Left lung (tissue), 10 donors: ENCODE data around the gene HEG1. TPM values are rescaled to one million over a fixed set of nuclear protein-coding genes. Genes with fewer than 3 reads are reported as not detected.

Experiments used
- ATAC-seq: fragments of 200-7000 bp; cut with Tn5 transposase; one replicate; pipeline ENCODE4 v1.9.1; 2020; ENCODE audit warnings: moderate library complexity
- DNase-seq, 4 donors: peaks; one replicate each; pipeline ENCODE4 v3.0.0-alpha.2; 2013 to 2020
- H3K27ac ChIP-seq, 2 donors: fragments of 200-600 bp; sonication (generic) in 1 of 2; one replicate each; pipeline versions ENCODE4 v1.5.0 to v1.8.0; 2020 to 2021
- H3K27me3 ChIP-seq, 2 donors: fragments of 200-600 bp; sonication (generic) in 1 of 2; one replicate each; pipeline versions ENCODE4 v1.5.0 to v1.8.0; 2020 to 2021
- H3K36me3 ChIP-seq, 2 donors: fragments of 200-600 bp; sonication (generic) in 1 of 2; one replicate each; pipeline versions ENCODE4 v1.5.0 to v1.8.0; 2020 to 2021
- H3K4me1 ChIP-seq, 2 donors: fragments of 200-600 bp; one replicate each; pipeline ENCODE4 v1.8.0; 2021
- H3K4me3 ChIP-seq, 2 donors: fragments of 200-600 bp; sonication (generic) in 1 of 2; one replicate each; pipeline versions ENCODE4 v1.5.0 to v1.8.0; 2020 to 2021; ENCODE audit warnings: mild to moderate bottlenecking in 1 of 2
- H3K9me3 ChIP-seq, 2 donors: fragments of 200-600 bp; sonication (generic) in 1 of 2; one replicate each; pipeline versions ENCODE4 v1.5.0 to v1.8.0; 2020 to 2021
- CTCF ChIP-seq, 2 donors: fragments of 200-600 bp; sonication (generic) in 1 of 2; IDR thresholded peaks; one replicate each; pipeline versions ENCODE4 v1.5.0 to v1.8.0; 2021; ENCODE audit warnings: antibody characterized with exemption in 2 of 2
- intact Hi-C, 2 donors: fragments of 100-400 bp; cut with DNase I; formaldehyde crosslinking; loops; one replicate each; pipeline versions ENCODE4 v1.11.2 to v1.14.2; 2022
- polyA plus RNA-seq, 6 donors: library from polyadenylated mRNA; unstranded; fragments of 120-200 nt; gene quantifications; one replicate each; pipeline ENCODE4 v1.2.1, GENCODE V29; 2013; ENCODE audit not compliant: insufficient read length in 6 of 6
- total RNA-seq, 2 donors: library from RNA; stranded (reverse); fragmentation: NEBNext Ultra II Directional; extraction: Animal tissue kit (Norgen Biotek cat#: 25700); gene quantifications; one replicate each; pipeline ENCODE4 v1.2.1, GENCODE V29; 2021
- donor health status: DM: no; HTN: yes; CAD: no.
- donor health status: DM: no; HTN: no; CAD: no.

The HEG1 gene
- total and polyA plus RNA-seq, 8 donors = 43.8 to 132 (median 58.2) TPM

GRCh38 chr3:124939661-124940060 lies 116.1 kb downstream of the HEG1 start:
- no peak for TF ChIP-seq CTCF (IDR thresholded peaks at IDR 0.05)
- H3K27ac ChIP-seq = no peak overlapping the region
- DNase-seq (no peak), ATAC-seq (no peak)
- no peaks in the 10 kb centered on the region for H3K36me3 ChIP-seq
- H3K4me3 ChIP-seq = no peak overlapping the region
- intact Hi-C loops = loop anchor here in 1 of 2 donors (10.0 kb wide), 1 partner anchor 225 kb away; no protein-coding TSS in a partner anchor
- no peaks in the 10 kb centered on the region for H3K27me3 ChIP-seq
- H3K4me1 ChIP-seq = no peaks in the 10 kb centered on the region
- no peaks in the 10 kb centered on the region for H3K9me3 ChIP-seq

DNA sequence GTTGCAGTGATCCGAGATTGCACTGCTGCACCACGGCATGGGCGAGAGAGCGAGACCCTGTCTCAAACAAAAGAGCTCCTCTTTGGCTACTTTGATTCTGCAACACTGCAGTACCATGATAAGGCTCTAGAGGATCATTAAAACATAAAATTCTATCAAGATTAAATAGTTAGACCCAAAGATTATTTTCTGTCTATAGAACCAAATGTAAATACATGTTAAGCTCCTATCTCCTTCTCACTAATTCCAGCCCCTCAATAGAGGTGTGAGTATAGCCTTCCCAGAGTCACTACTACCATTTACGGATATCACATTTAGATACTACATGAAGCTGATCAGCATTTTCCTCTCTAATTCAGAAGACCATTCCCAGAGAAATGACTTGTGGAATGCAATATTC lies 116.9 kb downstream of the HEG1 start:
- H3K4me3 ChIP-seq = no peak overlapping the region
- no peaks in the 10 kb centered on the region for H3K27me3 ChIP-seq
- DNase-seq (no peak), ATAC-seq (no peak)
- H3K4me1 ChIP-seq = no peaks in the 10 kb centered on the region
- TF ChIP-seq CTCF (IDR thresholded peaks at IDR 0.05) = no peak
- intact Hi-C loops = loop anchor here in 1 of 2 donors (10.0 kb wide), 1 partner anchor 226 kb away; no protein-coding TSS in a partner anchor
- H3K9me3 ChIP-seq = no peaks in the 10 kb centered on the region
- no peak overlapping the region for H3K27ac ChIP-seq
- no peaks in the 10 kb centered on the region for H3K36me3 ChIP-seq

DNA sequence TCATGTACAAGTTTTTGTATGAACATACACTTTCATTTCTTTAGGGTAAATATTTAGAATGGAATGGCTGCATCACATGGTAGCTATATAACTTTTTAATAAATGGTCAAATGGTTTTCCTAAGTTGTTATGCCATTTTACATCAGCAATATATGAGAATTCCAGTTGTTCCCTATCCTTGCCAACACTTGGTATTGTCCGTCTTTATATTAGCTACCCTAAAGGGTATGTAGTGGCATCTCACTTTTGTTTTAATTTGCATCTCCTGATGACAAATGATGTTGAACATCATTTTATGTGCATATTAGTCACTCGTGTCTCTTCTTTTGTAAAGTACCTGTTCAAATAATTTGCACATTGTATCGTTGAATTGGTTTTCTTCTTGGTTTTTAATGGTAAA lies 118.7 kb downstream of the HEG1 start:
- TF ChIP-seq CTCF (IDR thresholded peaks at IDR 0.05) = no peak
- Histone ChIP-seq H3K27ac (no peak overlapping the region), H3K4me1 (no peaks in the 10 kb centered on the region), H3K36me3 (no peaks in the 10 kb centered on the region), H3K27me3 (no peaks in the 10 kb centered on the region), H3K4me3 (no peak overlapping the region), H3K9me3 (no peaks in the 10 kb centered on the region)
- no peak for ATAC-seq
- DNase-seq = no peak
- intact Hi-C loops = loop anchor here in 1 of 2 donors (10.0 kb wide), 1 partner anchor 228 kb away; no protein-coding TSS in a partner anchor

GRCh38 chr3:124935794-124936542 lies 119.8 kb downstream of the HEG1 start:
- ATAC-seq = no peak
- no peaks in the 10 kb centered on the region for H3K27me3 ChIP-seq
- no peak for DNase-seq
- no peaks in the 10 kb centered on the region for H3K9me3 ChIP-seq
- intact Hi-C loops = loop anchor here in 1 of 2 donors (10.0 kb wide), 1 partner anchor 229 kb away; no protein-coding TSS in a partner anchor
- H3K4me1 ChIP-seq = no peaks in the 10 kb centered on the region
- TF ChIP-seq CTCF (IDR thresholded peaks at IDR 0.05) = no peak
- no peak overlapping the region for H3K4me3 ChIP-seq
- no peak overlapping the region for H3K27ac ChIP-seq
- H3K36me3 ChIP-seq = no peaks in the 10 kb centered on the region

DNA sequence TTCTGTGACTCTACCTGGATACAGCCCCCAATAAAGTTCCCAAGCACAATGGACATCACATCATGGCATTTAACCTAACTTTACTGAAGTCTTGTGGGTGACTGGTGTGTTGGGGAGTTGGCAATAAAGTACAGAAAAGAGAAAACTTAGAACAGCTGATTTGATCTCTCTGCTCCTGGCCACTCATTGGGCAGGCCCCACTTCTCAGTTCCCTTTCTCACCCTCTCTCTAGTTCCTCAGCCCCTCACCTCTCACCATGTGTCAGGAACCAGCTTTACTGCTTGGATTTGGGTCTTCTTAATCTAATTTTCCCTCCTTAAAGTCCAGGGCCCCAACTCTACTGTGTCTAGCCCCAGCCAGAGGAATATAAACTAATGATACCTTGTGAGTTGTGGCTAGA lies 120.5 kb downstream of the HEG1 start:
- ATAC-seq = no peak
- Histone ChIP-seq H3K27ac (no peak overlapping the region), H3K4me3 (no peak overlapping the region), H3K27me3 (no peaks in the 10 kb centered on the region), H3K4me1 (no peaks in the 10 kb centered on the region), H3K9me3 (no peaks in the 10 kb centered on the region), H3K36me3 (no peaks in the 10 kb centered on the region)
- intact Hi-C loops = loop anchor here in 1 of 2 donors (10.0 kb wide), 1 partner anchor 230 kb away; no protein-coding TSS in a partner anchor
- TF ChIP-seq CTCF (IDR thresholded peaks at IDR 0.05) = no peak
- DNase-seq = no peak
